K562 (cell line): ENCODE measurements around the gene FNBP1.

ENCODE experiments used
- BMI1 ChIP-seq: fragments of 150-350 bp; IDR thresholded peaks from 2 replicates; pipeline ENCODE4 v1.6.1; 2014; ENCODE audit warnings: low read length
- CTBP1 ChIP-seq: fragments of 450-650 bp; IDR thresholded peaks from 2 replicates; pipeline ENCODE4 v1.6.1; 2016; ENCODE audit warnings: borderline replicate concordance
- EZH2 ChIP-seq: IDR thresholded peaks from 2 replicates; pipeline ENCODE4 v1.6.1; 2012; ENCODE audit warnings: low read depth, mild to moderate bottlenecking, inconsistent platforms, low read length, borderline replicate concordance
- HCFC1 ChIP-seq: IDR thresholded peaks from 2 replicates; pipeline ENCODE4 v1.6.1; 2012; ENCODE audit warnings: low read depth, low read length, improper control_type of control experiment
- HDAC2 ChIP-seq: fragments of 450-650 bp; IDR thresholded peaks from 2 replicates; pipeline ENCODE4 v1.6.1; 2016; ENCODE audit warnings: mild to moderate bottlenecking
- L3MBTL2 ChIP-seq: fragments of 450-650 bp; IDR thresholded peaks from 2 replicates; pipeline ENCODE4 v1.6.1; 2016; ENCODE audit warnings: mild to moderate bottlenecking, moderate library complexity
- RBM39 ChIP-seq: fragments of 200-400 bp; formaldehyde crosslinking; optimal IDR thresholded peaks from 2 replicates; pipeline ENCODE3; 2018; ENCODE audit warnings: low read depth, low read length
- REST ChIP-seq, 2 experiments: fragments of 450-650 bp; formaldehyde crosslinking in 1 of 2; IDR thresholded peaks; 2 replicates each; pipeline versions ENCODE4 v1.4.0 to v1.6.1; 2014 to 2020; ENCODE audit warnings: mild to moderate bottlenecking in 2 of 2, borderline replicate concordance in 1 of 2, low read depth in 1 of 2
- ZFP36 ChIP-seq: fragments of 150-350 bp; IDR thresholded peaks from 2 replicates; pipeline ENCODE4 v1.6.1; 2018; ENCODE audit warnings: low read length, low read depth; ENCODE audit not compliant: partially characterized antibody
- ZFX ChIP-seq: sonication (generic); formaldehyde crosslinking; IDR thresholded peaks from 2 replicates; pipeline ENCODE4 v1.8.0; 2022; ENCODE audit warnings: mild to moderate bottlenecking, missing genetic modification reagents, moderate library complexity
- TF ChIP-seq, protein P1 (sequence below), 3 experiments: IDR thresholded peaks in 2 of 3; conservative IDR thresholded peaks in 1 of 3; 2 replicates each; pipeline ENCODE4 v1.5.1; 2011 to 2012; ENCODE audit warnings: low read length in 3 of 3, mild to moderate bottlenecking in 3 of 3, control low read depth in 2 of 3, improper control_type of control experiment in 1 of 3, inconsistent platforms in 1 of 3, low read depth in 1 of 3, mixed read lengths in 1 of 3, moderate library complexity in 1 of 3; ENCODE audit not compliant: insufficient read depth in 2 of 3

GRCh38 chr9:130030651-130031127, 12.3 kb downstream of the FNBP1 start:
- TF ChIP-seq L3MBTL2 (no peak), RBM39 (no peak), ZFP36 (no peak), HCFC1 (no peak), EZH2 (no peak), ZFX (CRISPR knock-in tag) (no peak), BMI1 (no peak), REST (IDR thresholded peaks at IDR 0.05; ENCODE audit: borderline replicate concordance) (no peak), REST (CRISPR knock-in tag; IDR thresholded peaks at IDR 0.05; ENCODE audit: low read depth) (no peak), CTBP1 (no peak), HDAC2 (no peak)
- TF ChIP-seq, protein P1, sequence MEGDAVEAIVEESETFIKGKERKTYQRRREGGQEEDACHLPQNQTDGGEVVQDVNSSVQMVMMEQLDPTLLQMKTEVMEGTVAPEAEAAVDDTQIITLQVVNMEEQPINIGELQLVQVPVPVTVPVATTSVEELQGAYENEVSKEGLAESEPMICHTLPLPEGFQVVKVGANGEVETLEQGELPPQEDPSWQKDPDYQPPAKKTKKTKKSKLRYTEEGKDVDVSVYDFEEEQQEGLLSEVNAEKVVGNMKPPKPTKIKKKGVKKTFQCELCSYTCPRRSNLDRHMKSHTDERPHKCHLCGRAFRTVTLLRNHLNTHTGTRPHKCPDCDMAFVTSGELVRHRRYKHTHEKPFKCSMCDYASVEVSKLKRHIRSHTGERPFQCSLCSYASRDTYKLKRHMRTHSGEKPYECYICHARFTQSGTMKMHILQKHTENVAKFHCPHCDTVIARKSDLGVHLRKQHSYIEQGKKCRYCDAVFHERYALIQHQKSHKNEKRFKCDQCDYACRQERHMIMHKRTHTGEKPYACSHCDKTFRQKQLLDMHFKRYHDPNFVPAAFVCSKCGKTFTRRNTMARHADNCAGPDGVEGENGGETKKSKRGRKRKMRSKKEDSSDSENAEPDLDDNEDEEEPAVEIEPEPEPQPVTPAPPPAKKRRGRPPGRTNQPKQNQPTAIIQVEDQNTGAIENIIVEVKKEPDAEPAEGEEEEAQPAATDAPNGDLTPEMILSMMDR (IDR thresholded peaks at IDR 0.05 in 2 of 3, conservative IDR thresholded peaks at IDR 0.05 in 1 of 3; ENCODE audit: insufficient read depth in 2 of 3, low read depth in 1 of 3, low read length in 3 of 3), result no peak
